Activated CD8-positive, alpha-beta memory T cell treated with anti-CD3 and anti-CD28 coated beads, Interleukin-2, amount 10 ng/mL, durations not matched to agents 7 days and 5 days (primary cell): ENCODE measurements around the gene BCL11B. TPM values are rescaled to one million over a fixed set of nuclear protein-coding genes. Genes with fewer than 3 reads are reported as not detected.

Experiments used
- ATAC-seq: fragments of 150-1000 bp; cut with Tn5 transposase; one replicate; pipeline ENCODE4 v1.10.0; 2021; ENCODE audit warnings: moderate library complexity
- CTCF ChIA-PET: fragments of 350-600 bp; sonication (Branson Sonifier 250); formaldehyde crosslinking; loops from one replicate; lab custom pipeline; 2021; ENCODE audit warnings: antibody characterized with exemption; lab: Charles Lee
- DNase-seq: peaks from one replicate; pipeline ENCODE4 v3.0.0-alpha.2; 2020
- H3K27ac Mint-ChIP-seq: one replicate; pipeline ENCODE4 v1.8.0; 2021; ENCODE audit warnings: mild to moderate bottlenecking, mixed read lengths
- H3K27me3 Mint-ChIP-seq: one replicate; pipeline ENCODE4 v1.8.0; 2021; ENCODE audit warnings: mixed read lengths
- H3K36me3 Mint-ChIP-seq: one replicate; pipeline ENCODE4 v1.8.0; 2021; ENCODE audit warnings: mild to moderate bottlenecking, mixed read lengths
- H3K4me1 Mint-ChIP-seq: one replicate; pipeline ENCODE4 v1.8.0; 2021; ENCODE audit warnings: mixed read lengths
- H3K4me3 Mint-ChIP-seq: one replicate; pipeline ENCODE4 v1.8.0; 2021; ENCODE audit warnings: mild to moderate bottlenecking, moderate library complexity, mixed read lengths
- H3K9me3 Mint-ChIP-seq: one replicate; pipeline ENCODE4 v1.8.0; 2022; ENCODE audit warnings: low read depth, mixed read lengths
- total RNA-seq, 2 experiments: library from RNA; stranded (reverse); gene quantifications; one replicate each; pipeline ENCODE4 v1.2.3, GENCODE V29; 2021

The BCL11B gene
- total RNA-seq, 2 experiments from 2014 or later: 53.0 to 66.2 TPM

DNA sequence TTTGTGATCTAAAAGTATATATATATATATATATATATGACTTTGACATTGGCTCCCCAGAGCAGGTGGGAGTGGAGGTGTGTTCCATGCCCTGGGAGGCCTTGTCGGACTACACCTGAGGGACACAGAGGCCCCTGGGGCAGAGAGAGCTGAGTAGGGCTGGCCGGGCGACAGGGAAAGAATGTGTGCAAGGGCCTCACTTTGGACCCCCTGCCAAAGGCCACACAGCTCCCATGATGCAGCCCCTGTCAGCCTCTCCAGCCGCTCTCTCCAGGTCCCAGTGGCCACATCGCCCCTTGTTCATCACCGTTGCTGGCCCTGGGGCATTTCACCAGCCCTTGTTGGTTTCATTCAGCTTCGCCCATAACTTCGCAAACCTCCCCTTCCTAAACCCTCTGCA lies 123.9 kb downstream of the BCL11B start:
- H3K4me1 Mint-ChIP-seq: no peaks in the 10 kb centered on the region
- H3K4me3 Mint-ChIP-seq: no peak overlapping the region
- CTCF ChIA-PET: interaction anchor here (0.7 kb wide), 1 partner anchor 368 kb away, joined by 3 read pairs; no protein-coding TSS in a partner anchor
- peaks cover 2% of the 10 kb centered on the region for H3K27me3 Mint-ChIP-seq
- DNase-seq: no peak
- H3K9me3 Mint-ChIP-seq: no peaks in the 10 kb centered on the region
- H3K36me3 Mint-ChIP-seq: no peaks in the 10 kb centered on the region
- H3K27ac Mint-ChIP-seq: no peak overlapping the region
- no peak for ATAC-seq

DNA sequence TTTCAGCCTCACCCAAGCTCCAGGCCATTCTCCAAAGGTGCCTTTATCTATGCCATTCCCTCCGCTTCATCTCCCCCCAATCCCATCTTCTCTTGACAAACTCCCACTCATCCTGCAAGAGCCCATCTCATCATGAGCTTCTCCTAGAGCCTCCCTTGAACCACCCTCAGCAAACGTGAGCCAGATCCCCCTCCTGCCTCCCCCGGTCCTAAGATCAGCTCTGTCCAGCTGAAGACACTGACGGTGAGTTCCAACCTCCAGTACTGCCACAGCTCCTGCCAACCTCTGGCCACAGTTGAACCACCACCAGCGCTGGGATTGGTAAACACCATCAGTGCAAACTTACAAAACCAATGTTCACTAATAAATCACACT lies 124.6 kb downstream of the BCL11B start:
- CTCF ChIA-PET: interaction anchor here (0.7 kb wide), 1 partner anchor 367 kb away, joined by 3 read pairs; no protein-coding TSS in a partner anchor
- Mint-ChIP-seq H3K27ac (no peak overlapping the region), H3K36me3 (no peaks in the 10 kb centered on the region), H3K27me3 (peaks cover 2% of the 10 kb centered on the region), H3K4me3 (no peak overlapping the region), H3K9me3 (no peaks in the 10 kb centered on the region), H3K4me1 (no peaks in the 10 kb centered on the region)
- DNase-seq: no peak
- ATAC-seq: no peak

DNA sequence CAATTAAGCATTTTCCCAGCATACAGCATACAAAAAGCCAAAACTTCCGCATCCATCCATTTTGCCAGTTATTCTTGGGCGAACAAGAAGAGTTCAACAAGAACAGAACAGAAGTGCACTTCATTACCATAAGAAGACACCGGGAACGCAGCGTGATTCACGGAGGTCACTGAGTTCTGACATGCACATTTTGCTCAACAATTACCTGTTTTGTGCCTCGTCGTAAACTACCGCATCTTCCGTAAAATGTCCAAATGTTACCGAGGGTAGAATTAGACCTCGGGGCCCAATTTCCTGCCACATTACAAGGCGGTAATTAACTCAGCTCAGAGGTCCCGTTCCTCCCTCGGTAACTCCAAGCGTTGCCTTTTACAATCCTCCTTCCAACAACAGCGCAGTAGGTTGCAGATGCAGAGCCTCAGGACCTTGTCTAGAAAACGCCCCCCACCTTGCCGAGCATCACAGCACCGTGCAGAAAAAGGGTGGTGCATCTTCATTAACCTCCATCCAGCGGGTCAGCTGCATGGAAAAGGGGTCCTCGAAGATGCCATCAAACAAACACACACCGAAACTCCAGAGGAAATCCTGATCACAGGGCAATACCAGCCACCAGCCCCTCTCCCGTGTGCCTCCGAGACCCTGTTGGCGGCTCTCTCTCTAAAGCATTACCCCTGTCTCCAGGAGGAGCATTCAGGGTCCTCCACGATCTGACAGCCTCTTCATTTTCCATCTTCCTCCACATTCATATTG lies 125.2 kb downstream of the BCL11B start:
- Mint-ChIP-seq H3K27me3 (peaks cover 2% of the 10 kb centered on the region), H3K9me3 (no peaks in the 10 kb centered on the region), H3K36me3 (no peaks in the 10 kb centered on the region), H3K27ac (no peak overlapping the region), H3K4me3 (no peak overlapping the region), H3K4me1 (no peaks in the 10 kb centered on the region)
- DNase-seq (no peak), ATAC-seq (no peak)
- CTCF ChIA-PET: no interaction called here

DNA sequence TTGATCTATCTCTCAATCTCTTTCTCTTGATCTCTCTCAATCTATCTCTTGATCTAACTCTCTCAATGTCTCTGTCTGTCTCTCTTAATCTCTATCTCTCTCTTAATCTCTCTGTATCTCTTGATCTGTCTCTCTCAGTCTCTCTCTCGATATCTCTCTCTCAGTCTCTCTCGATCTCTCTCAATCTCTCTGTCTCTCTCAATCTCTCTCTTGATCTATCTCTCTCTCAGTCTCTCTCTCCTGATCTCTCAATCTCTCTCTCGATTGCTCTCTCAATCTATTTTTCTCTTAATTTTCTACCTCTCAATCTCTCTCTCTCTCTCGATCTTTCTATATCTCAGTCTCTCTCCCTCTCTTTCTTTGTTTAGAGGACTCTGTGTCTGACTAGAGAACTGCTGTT lies 126.7 kb downstream of the BCL11B start:
- Mint-ChIP-seq H3K36me3 (no peaks in the 10 kb centered on the region), H3K4me3 (no peak overlapping the region), H3K27me3 (no peaks in the 10 kb centered on the region), H3K9me3 (no peaks in the 10 kb centered on the region), H3K27ac (no peak overlapping the region), H3K4me1 (no peaks in the 10 kb centered on the region)
- DNase-seq (no peak), ATAC-seq (no peak)
- CTCF ChIA-PET: no interaction called here

DNA sequence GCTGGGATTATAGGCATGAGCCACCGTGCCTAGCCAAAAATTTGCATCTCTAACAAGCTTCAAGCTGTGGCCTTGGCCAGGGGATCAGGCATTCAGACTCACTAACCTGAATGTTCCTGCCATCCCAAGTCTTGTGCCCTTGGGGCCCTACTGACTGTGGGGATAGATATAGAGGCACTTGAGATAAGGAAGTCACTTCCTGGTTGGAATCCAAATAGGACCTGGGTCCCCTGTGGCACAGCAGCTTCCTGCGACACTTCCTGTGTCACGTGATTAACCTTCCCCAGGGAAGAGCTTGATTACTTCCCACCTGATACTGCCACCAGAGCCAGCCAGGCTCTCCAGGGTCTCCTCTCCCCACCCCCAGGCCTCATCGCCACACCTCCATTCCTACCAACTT lies 128.2 kb downstream of the BCL11B start:
- CTCF ChIA-PET: no interaction called here
- H3K27ac Mint-ChIP-seq: no peak overlapping the region
- H3K27me3 Mint-ChIP-seq: no peaks in the 10 kb centered on the region

DNA sequence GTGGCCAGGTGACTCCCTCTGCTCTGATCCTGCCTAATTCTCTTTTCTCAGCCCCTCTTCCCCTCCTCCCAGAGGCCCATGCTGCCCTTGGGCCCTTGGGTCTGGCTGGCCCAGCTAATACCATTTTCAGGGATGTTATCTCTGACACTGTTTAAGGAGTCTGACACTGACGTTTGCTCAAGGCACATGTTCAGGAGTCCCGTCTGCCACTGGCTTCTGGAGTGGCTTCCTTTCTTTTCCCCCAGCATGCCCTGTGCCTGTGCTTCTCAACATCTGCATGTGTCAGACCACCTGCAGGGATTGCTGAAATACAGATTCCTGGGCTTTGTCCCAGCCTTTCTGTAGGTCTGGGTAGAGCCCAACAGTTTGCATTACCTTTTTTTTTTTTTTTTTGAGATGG lies 128.9 kb downstream of the BCL11B start:
- Mint-ChIP-seq H3K4me3 (no peak overlapping the region), H3K4me1 (no peaks in the 10 kb centered on the region), H3K36me3 (no peaks in the 10 kb centered on the region), H3K27me3 (no peaks in the 10 kb centered on the region), H3K9me3 (no peaks in the 10 kb centered on the region), H3K27ac (no peak overlapping the region)
- ATAC-seq (no peak), DNase-seq (no peak)
- CTCF ChIA-PET: no interaction called here

More for the DNA sequence above, 128.2 kb downstream of the BCL11B start:
- DNase-seq: no peak
- no peaks in the 10 kb centered on the region for H3K4me1 Mint-ChIP-seq
- H3K9me3 Mint-ChIP-seq: no peaks in the 10 kb centered on the region
- no peaks in the 10 kb centered on the region for H3K36me3 Mint-ChIP-seq
- no peak for ATAC-seq
- no peak overlapping the region for H3K4me3 Mint-ChIP-seq

DNA sequence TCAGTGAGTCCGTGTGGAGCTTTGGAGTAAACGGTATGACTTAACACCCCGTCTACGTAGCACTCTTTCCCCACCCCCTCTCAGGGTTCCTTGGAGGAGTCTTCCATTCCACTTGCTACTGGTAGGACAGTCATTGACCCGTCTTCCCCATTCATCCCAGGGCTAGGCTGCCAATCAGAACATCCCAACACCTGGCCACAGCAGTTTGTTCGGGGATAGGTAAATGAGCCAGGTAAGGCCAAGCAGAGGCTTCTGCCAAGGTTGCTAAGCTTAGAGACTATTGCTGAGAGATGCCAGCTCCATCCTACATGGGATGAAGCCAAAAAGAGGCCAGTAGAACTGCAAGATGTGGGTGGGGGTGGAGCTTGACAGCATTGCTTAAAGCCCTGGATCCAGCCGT lies 130.8 kb downstream of the BCL11B start:
- DNase-seq (no peak), ATAC-seq (no peak)
- Mint-ChIP-seq H3K27ac (no peak overlapping the region), H3K4me1 (peaks cover 5% of the 10 kb centered on the region), H3K9me3 (no peaks in the 10 kb centered on the region), H3K4me3 (no peak overlapping the region), H3K36me3 (no peaks in the 10 kb centered on the region), H3K27me3 (no peaks in the 10 kb centered on the region)
- CTCF ChIA-PET: no interaction called here

DNA sequence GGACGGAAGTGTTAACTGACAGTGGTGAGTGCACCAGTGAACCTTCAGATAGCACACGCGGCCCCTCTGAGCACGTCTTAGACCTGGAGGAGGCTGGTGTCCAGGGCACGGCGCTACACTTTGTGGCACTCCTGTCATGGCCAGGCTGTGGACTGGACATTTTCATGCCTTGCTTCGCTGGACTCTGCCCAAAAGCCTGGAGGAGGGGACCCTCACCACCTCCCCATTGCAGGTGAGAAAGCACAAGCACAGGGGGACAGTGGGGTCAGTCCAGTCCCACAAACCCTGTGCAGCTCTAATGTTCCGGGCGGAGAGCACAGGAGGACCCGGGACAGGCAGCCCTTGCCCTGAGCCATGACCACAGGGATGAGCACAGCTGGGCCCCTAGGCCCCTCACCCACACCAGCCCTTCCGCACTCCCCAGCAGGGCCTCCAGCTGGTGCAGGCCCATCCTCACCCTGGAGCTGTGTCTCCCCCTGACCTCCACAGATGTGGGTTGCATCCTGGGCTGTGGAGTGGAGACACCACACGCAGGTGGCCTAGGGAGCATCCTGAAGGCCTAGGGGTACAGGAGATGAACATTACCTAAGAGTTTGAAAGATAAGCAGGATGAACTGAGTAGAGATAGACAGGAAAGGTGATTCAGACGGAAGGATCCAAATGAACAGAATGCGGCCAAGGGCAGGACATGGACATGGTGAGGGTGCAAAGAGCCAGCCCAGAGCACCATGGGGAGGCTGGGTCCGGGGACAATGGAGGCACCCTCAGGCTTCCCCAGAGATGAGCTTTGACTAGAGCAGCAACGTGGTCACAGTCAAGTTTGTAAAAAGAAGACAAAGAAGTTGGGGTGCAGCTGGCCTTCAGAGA lies 132.8 kb downstream of the BCL11B start:
- H3K36me3 Mint-ChIP-seq: no peaks in the 10 kb centered on the region
- no peak overlapping the region for H3K4me3 Mint-ChIP-seq
- H3K4me1 Mint-ChIP-seq: peaks cover 5% of the 10 kb centered on the region
- no peak overlapping the region for H3K27ac Mint-ChIP-seq
- ATAC-seq (no peak), DNase-seq (no peak)
- CTCF ChIA-PET: no interaction called here
- no peaks in the 10 kb centered on the region for H3K27me3 Mint-ChIP-seq
- H3K9me3 Mint-ChIP-seq: no peaks in the 10 kb centered on the region

DNA sequence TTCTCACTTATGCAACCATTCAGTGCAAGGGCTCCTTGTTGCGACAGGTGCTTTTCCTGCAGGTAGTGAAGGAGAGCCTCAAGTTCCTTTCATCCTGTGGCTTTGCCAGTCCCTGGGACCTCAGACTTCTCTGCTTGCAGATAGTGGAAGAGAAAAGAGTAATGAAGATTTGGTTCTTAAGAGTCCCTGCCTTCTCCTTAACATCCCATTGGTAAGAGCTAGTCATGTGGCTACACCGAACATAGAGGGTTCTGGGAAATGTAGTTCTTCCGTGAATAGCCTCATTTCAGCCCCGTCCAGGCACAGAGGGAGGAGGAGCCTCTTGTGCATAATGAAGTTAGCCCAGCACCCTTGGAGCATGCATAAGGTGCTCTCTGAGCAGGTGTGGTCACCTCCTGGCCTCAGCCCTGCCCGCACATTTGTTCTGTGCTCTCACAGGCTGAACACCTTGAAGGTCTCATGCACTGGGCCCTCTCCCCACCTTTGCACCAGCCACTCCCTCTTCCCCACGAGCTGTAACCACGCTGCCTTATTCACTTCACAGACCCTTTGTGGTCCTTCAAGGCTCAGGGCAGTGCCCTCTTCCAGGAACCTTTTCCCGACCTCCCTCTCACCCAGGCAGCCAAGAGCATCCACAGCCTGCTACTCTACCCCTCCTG lies 134.0 kb downstream of the BCL11B start:
- H3K27ac Mint-ChIP-seq: no peak overlapping the region
- H3K36me3 Mint-ChIP-seq: no peaks in the 10 kb centered on the region
- H3K4me1 Mint-ChIP-seq: peaks cover 5% of the 10 kb centered on the region
- DNase-seq: no peak
- no peaks in the 10 kb centered on the region for H3K27me3 Mint-ChIP-seq
- peak; percentile 81 for ATAC-seq
- CTCF ChIA-PET: no interaction called here
- no peaks in the 10 kb centered on the region for H3K9me3 Mint-ChIP-seq
- H3K4me3 Mint-ChIP-seq: no peak overlapping the region

DNA sequence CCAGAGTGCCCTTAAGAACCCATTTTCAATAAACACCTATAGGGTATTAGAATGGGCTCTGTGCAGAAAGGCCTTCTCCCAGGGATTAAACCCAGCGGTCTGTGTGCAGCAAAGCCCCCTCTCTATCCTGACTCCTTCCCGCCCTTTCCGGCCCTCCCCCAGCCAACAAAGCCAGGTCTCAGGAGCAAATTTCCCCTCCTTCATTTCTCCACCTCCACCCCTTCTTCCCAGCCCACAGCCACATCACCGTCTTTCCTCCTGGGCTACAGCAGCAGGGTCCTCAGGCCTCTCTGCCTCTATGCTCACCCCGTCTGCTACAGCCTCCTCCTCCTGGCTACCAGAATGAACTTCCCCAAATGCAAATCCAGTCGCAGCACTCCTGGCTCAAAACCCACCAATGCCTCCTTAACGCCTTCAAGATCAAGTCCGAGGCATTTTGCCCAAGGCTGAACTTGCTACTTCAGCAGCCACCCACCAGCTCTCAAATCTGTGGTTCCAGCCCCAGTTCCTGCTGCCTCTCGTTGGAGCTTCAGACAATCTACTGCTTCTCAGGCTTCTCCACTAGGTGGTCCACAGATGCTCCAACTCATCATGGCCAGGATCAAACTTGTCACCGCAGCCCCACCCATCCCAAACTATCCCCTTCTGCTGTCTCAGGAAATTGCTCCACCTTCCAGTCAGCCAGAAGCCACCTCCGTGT lies 134.8 kb downstream of the BCL11B start:
- DNase-seq: peak; percentile 35
- Mint-ChIP-seq H3K36me3 (no peaks in the 10 kb centered on the region), H3K27ac (no peak overlapping the region), H3K4me3 (no peak overlapping the region), H3K27me3 (no peaks in the 10 kb centered on the region), H3K9me3 (no peaks in the 10 kb centered on the region), H3K4me1 (peaks cover 5% of the 10 kb centered on the region)
- CTCF ChIA-PET: no interaction called here
- ATAC-seq: no peak

DNA sequence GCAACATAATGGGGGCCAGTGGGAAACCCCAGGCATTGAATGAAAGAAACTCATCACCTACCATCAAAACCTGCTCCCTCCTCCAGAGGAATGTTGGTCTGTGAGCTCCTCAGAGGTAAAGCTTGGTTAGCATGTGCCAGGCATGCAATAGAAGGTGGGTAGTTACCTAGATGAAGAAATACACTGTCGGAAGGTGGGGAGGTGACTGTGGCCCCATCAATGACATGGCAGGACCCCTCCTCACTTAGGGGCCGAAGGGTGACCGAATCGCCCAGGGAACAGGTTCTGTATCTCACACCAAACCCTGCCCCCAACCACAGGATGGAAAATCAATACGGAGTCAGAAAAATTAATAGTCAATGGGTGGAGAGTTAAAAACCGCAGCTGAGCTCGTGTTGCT lies 135.6 kb downstream of the BCL11B start:
- Mint-ChIP-seq H3K9me3 (no peaks in the 10 kb centered on the region), H3K27me3 (no peaks in the 10 kb centered on the region), H3K4me1 (peaks cover 5% of the 10 kb centered on the region), H3K27ac (no peak overlapping the region), H3K4me3 (no peak overlapping the region), H3K36me3 (no peaks in the 10 kb centered on the region)
- DNase-seq (peak; percentile 9), ATAC-seq (no peak)
- CTCF ChIA-PET: no interaction called here

DNA sequence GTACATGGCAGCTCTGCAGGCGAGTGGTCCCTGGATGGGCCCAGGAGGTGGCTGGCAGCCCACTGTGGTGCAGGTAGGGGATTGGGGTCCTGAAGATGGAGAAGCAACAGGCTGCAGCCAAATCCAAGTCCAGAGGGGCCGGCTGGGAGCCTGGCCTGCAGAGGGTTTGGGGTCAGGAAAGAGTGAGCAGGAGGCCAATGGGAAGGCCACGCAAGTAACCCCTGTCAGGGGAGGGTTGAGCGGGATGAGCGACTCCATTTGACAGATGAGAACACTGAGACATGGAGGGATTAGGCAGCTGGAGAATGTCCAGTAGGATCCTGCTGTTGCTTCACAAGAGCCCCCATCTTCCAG lies 136.0 kb downstream of the BCL11B start:
- H3K27me3 Mint-ChIP-seq: no peaks in the 10 kb centered on the region
- DNase-seq: peak; percentile 26
- H3K9me3 Mint-ChIP-seq: no peaks in the 10 kb centered on the region
- no peak for ATAC-seq
- H3K27ac Mint-ChIP-seq: no peak overlapping the region
- no peak overlapping the region for H3K4me3 Mint-ChIP-seq
- H3K4me1 Mint-ChIP-seq: peaks cover 5% of the 10 kb centered on the region
- no peaks in the 10 kb centered on the region for H3K36me3 Mint-ChIP-seq
- CTCF ChIA-PET: no interaction called here

DNA sequence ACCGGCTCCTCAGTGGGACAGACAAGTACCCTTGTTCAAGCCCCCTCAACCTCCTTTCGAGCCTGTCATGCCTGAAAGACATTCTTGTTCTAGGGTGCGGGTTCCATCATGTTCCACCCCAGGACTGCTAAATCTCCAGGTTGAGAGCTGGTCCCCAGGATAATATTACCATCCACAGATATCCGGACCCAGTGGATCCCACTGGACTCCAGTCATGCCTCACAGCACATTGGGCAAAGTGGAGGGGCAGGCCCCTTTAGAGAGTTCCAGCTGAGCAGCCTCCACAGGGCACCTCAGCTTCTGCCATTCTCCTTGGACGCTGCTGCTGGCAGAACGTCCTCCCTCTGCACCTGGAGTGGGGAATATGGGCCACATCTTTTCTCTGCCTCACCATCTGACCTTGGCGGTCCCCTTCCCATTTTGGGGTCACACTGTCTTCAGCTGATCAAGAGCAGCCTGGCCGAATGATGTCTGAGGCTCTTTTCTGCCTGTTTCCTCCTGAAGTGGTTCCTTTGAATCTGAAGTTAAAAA lies 137.4 kb downstream of the BCL11B start:
- Mint-ChIP-seq H3K27me3 (no peaks in the 10 kb centered on the region), H3K9me3 (no peaks in the 10 kb centered on the region), H3K27ac (no peak overlapping the region), H3K36me3 (no peaks in the 10 kb centered on the region), H3K4me3 (no peak overlapping the region), H3K4me1 (peaks cover 6% of the 10 kb centered on the region)
- ATAC-seq: no peak
- CTCF ChIA-PET: no interaction called here
- DNase-seq: peak; percentile 32
